KOPT-K1 (cell line): Measurements from ENCODE around the gene ZEB1.
"Not testable (repeated sequence)": the region's sequence is repeated elsewhere in the genome, so short reads cannot be mapped to it uniquely, and the experiment has no call there.

Experiments
- H3K27ac ChIP-seq: fragments of 200-600 bp; sonication (generic); 2 replicates; pipeline ENCODE4 v1.5.1; 2016; ENCODE audit warnings: antibody characterized with exemption, mild to moderate bottlenecking, low read depth, low read length; ENCODE audit not compliant: poor library complexity, severe bottlenecking
- H3K36me3 ChIP-seq: fragments of 200-600 bp; sonication (generic); 2 replicates; pipeline ENCODE4 v1.5.1; 2017; ENCODE audit warnings: antibody characterized with exemption, mild to moderate bottlenecking, low read length, moderate library complexity; ENCODE audit not compliant: insufficient read depth
- H3K9me3 ChIP-seq: fragments of 200-600 bp; sonication (generic); 2 replicates; pipeline ENCODE4 v1.5.1; 2017; ENCODE audit warnings: antibody characterized with exemption, low read length, mild to moderate bottlenecking; ENCODE audit not compliant: insufficient read depth, poor library complexity, severe bottlenecking

The ZEB1 gene

GRCh38 chr10:31404640-31405039, 85.6 kb downstream of the ZEB1 start:
- Histone ChIP-seq H3K36me3 (no peaks in the 10 kb centered on the region; the same call in 1 of the 2 replicates), H3K9me3 (peaks cover 12% of the 10 kb centered on the region), H3K27ac (no peak overlapping the region)

DNA sequence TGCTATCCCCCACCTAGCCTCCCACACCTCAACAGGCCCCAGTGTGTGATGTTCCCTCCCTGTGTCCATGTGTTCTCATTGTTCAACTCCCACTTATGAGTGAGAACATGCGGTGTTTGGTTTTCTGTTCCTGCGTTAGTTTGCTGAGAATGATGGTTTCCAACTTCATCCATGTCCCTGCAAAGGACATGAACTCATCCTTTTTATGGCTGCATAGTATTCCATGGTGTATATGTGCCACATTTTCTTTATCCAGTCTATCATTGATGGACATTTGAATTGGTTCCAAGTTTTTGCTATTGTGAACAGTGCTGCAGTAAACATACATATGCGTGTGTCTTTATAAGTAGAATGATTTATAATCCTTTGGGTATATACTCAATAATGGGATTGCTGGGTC, 86.8 kb downstream of the ZEB1 start:
- H3K27ac ChIP-seq, H3K36me3 ChIP-seq: not testable (repeated sequence)
- peaks cover 19% of the 10 kb centered on the region for H3K9me3 ChIP-seq

- peaks cover 13% of the 10 kb centered on the region for H3K9me3 ChIP-seq
- H3K27ac ChIP-seq, H3K36me3 ChIP-seq: not testable (repeated sequence)
Observed at GRCh38 chr10:31412397-31412796, 93.4 kb downstream of the ZEB1 start.

GRCh38 chr10:31413325-31413724, 94.3 kb downstream of the ZEB1 start:
- no peak overlapping the region for H3K27ac ChIP-seq
- H3K9me3 ChIP-seq = peaks cover 13% of the 10 kb centered on the region
- peaks cover 4% of the 10 kb centered on the region; the same call in 1 of the 2 replicates for H3K36me3 ChIP-seq

DNA sequence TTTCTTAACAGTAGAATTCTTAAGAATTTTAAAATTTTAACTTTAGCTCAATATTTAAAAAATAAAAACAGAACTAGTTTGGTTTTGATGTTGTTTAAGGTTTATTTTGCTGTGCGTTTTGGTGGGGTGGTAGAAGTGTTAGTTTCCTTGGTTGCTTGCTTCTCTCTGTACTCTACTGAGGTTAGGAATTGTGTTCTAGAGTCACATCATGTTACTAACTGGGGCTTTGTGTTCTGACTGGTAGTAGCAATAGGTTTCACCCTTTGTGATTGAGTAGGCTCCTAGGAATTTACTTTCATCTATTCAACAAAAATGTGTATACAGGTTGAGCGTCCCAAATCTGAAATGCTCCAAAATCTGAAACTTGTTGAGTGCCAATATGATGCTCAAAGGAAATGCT, 99.5 kb downstream of the ZEB1 start:
- Histone ChIP-seq H3K36me3 (peaks cover 11% of the 10 kb centered on the region; the same call in 1 of the 2 replicates), H3K9me3 (peaks cover 32% of the 10 kb centered on the region), H3K27ac (no peak overlapping the region)

DNA sequence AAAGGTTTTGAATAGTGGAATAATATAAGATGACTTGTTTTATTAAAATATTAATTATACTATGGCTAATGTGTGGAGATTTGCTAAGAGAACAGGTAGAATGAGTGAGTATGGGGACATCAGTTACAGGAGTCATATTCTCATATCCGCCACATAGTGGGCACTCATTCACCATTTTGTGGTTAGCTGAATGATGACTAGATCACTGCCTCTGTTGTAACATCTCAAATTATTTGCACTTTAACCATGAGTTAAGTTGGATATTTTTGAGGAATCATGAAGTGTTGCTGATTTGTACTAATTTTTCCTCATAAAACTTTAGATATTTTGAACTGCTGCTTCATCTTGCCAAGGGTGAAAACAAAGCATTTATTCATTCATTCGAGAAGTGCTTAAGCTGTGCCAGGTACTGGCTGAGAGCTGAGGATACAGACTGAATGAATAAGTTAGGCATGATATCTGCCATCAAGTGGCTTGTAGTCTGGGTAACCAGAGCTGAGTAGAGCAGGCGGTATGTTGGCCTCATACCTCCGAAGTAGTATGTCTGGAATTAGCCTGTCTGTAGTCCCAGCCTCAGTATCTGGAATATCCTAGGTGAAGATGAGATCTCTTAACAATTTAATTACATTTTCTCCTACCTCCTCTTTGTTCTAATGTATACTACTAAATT, 100.5 kb downstream of the ZEB1 start:
- Histone ChIP-seq H3K36me3 (peaks cover 11% of the 10 kb centered on the region; the same call in 1 of the 2 replicates), H3K27ac (no peak overlapping the region), H3K9me3 (peaks cover 37% of the 10 kb centered on the region)

DNA sequence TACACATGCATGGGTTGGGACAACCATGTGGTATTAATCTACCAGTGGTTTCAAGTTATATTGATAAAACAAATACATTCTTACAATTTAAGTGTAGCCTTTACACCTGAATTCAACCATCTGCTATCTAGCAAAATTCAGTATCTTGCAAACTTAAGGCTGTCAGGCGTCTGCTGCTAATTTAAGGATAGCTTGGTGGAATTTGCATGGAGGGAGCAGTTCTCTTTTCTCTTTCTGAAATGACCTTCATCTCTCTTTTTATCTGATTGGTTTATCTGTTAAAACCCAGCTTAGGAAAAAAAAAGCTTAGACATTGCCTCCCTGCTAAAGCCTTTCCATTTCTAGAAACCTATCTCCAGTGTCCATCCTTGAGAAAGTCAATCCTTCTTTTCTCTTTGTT, 102.3 kb downstream of the ZEB1 start:
- peaks cover 46% of the 10 kb centered on the region for H3K9me3 ChIP-seq
- peaks cover 11% of the 10 kb centered on the region; the same call in 1 of the 2 replicates for H3K36me3 ChIP-seq
- H3K27ac ChIP-seq = no peak overlapping the region

DNA sequence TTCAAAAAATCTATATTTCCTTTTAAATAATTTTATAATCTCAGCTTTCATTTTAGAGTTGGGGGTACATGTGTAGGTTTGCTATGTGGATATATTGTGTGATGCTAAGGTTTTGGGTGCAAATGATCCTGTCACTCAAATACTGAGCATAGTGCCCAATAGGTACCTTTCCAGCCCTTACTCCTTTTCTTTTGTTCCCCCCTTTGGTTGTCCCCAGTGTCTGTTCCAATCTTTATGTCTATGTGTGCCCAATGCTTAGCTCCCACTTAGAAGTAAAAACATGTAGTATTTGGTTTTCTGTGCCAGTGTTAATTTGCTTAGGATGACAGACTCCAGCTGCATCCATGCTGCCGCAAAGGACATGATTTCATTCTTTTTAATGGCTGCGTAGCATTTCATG, 103.6 kb downstream of the ZEB1 start:
- no peak overlapping the region for H3K27ac ChIP-seq
- peaks cover 59% of the 10 kb centered on the region for H3K9me3 ChIP-seq
- peaks cover 11% of the 10 kb centered on the region; the same call in 1 of the 2 replicates for H3K36me3 ChIP-seq

GRCh38 chr10:31424473-31424872, 105.5 kb downstream of the ZEB1 start:
- H3K9me3 ChIP-seq = peaks cover 72% of the 10 kb centered on the region
- H3K36me3 ChIP-seq = peaks cover 11% of the 10 kb centered on the region; the same call in 1 of the 2 replicates
- no peak overlapping the region for H3K27ac ChIP-seq

- peaks cover 59% of the 10 kb centered on the region for H3K9me3 ChIP-seq
- H3K36me3 ChIP-seq = no peaks in the 10 kb centered on the region
- no peak overlapping the region for H3K27ac ChIP-seq
Observed at GRCh38 chr10:31426401-31426800, 107.4 kb downstream of the ZEB1 start.

DNA sequence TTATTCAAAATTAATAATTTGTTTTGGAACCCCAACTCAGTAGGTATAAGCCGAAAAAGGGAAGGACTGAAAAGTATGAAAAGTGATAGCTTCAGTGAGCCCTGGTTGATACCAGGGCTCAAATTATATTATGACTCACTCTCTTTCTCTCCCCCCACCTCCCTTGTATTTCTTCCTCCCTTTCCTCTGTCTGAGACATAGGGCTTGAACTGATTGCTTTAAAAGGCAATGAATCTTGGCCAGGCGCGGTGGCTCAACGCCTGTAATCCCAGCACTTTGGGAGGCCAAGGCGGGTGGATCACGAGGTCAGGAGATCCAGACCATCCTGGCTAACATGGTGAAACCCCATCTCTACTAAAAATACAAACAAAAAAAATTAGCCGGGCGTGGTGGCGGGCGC, 108.3 kb downstream of the ZEB1 start:
- not testable (repeated sequence) for H3K36me3 ChIP-seq, H3K27ac ChIP-seq
- peaks cover 52% of the 10 kb centered on the region for H3K9me3 ChIP-seq

DNA sequence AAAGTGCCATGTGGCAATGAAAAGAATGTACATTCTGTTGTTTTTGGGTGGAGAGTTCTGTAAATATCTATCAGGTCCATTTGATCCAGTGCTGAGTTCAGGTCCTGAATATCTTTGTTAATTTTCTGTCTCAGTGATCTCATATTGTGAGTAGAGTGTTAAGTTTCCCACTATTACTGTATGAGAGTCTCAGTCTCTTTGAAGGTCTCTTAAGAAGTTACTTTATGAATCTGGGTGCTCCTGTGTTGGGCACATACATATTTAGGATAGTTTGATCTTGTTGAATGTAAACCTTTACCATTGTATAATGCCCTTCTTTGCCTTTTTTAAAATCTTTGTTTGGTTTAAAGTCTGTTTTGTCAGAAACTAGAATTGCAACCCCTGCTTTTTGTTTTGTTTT, 109.5 kb downstream of the ZEB1 start:
- not testable (repeated sequence) for H3K36me3 ChIP-seq
- H3K9me3 ChIP-seq = peaks cover 52% of the 10 kb centered on the region

DNA sequence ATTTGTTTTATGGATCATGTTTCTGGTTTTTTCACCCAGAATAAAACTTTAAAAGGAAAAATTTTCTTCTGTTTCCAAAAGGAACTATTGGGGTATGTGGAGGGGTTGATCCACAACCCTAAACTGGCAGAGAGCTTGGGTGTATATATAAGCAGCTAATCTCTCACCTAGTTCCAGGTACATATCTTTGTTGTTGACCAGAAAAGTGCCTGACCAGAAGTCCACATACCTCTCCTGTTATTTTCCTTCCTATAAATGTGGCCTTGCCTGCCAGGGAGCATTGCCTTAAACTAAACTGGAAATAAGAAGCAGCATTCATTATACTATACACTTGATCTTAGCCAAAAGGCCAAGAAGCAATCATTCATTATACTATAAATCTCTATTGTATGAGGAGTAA, 112.0 kb downstream of the ZEB1 start:
- peaks cover 58% of the 10 kb centered on the region for H3K9me3 ChIP-seq
- H3K36me3 ChIP-seq = no peaks in the 10 kb centered on the region; the same call in none of the 2 replicates
- no peak overlapping the region for H3K27ac ChIP-seq

More for the DNA sequence above, 109.5 kb downstream of the ZEB1 start:
- not testable (repeated sequence) for H3K27ac ChIP-seq

GRCh38 chr10:31437959-31438358, 118.9 kb downstream of the ZEB1 start:
- peaks cover 56% of the 10 kb centered on the region for H3K9me3 ChIP-seq
- H3K36me3 ChIP-seq = peaks cover 13% of the 10 kb centered on the region
- no peak overlapping the region for H3K27ac ChIP-seq

DNA sequence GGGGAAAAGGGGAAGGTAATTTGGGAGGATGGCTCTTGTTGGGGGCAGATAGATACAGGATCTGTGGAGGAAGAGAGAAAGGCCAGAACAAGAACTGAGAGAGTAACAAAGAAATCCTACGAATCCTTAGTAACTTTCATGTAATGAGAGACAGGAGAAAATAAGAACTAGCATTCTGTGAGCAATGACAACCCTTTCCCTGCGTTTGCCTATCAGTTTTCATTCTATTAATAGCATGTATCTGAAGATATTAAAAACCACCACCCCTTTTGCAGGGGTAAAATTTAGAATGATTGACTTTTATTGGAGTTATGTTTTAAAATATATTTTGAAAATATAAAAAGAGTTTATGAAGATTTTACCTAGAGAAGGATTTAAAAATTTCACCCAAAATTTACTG, 132.8 kb downstream of the ZEB1 start:
- Histone ChIP-seq H3K36me3 (peaks cover 6% of the 10 kb centered on the region; the same call in 1 of the 2 replicates), H3K27ac (no peak overlapping the region), H3K9me3 (peaks cover 60% of the 10 kb centered on the region)

DNA sequence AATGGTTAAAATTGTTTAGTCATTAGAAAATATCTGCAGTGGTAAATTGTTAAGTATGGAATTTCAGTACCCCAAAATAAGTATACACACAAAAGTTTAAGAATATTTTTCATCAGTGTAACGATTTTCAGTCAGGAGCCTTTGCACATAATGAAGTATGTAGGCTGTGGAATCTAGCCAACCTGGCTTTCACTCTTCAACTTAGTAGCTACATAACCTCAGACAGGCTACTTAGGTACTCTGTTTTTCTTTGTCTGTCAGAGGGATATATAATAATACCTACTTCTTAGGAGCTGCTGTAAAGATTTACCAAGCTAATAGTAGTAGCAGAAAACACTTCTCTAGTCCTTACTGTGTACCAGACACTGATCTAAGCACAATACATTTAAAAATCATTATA, 137.5 kb downstream of the ZEB1 start:
- H3K36me3 ChIP-seq = peaks cover 17% of the 10 kb centered on the region
- no peak overlapping the region for H3K27ac ChIP-seq

More for the DNA sequence above, 137.5 kb downstream of the ZEB1 start:
- peaks cover 54% of the 10 kb centered on the region for H3K9me3 ChIP-seq
